PFSK-1 (cell line): ENCODE results near the gene TEX19.

Experiments used
- FOXP2 ChIP-seq: optimal IDR thresholded peaks from 2 replicates; pipeline ENCODE3; 2011; ENCODE audit warnings: borderline replicate concordance, control low read depth, inconsistent platforms; ENCODE audit not compliant: insufficient read depth; ENCODE audit errors: extremely low read length, extremely low read depth
- POLR2AphosphoS5 ChIP-seq: IDR thresholded peaks from 2 replicates; pipeline ENCODE4 v1.6.1; 2012; ENCODE audit warnings: low read depth, mild to moderate bottlenecking, control low read depth, low read length, moderate library complexity
- REST ChIP-seq, 2 experiments: IDR thresholded peaks; 2 replicates each; pipeline versions ENCODE4 v1.6.1 to v1.8.0; 2011 to 2012; ENCODE audit warnings: low read depth in 2 of 2, low read length in 2 of 2, control low read depth in 1 of 2, inconsistent platforms in 1 of 2, mild to moderate bottlenecking in 1 of 2, moderate library complexity in 1 of 2; ENCODE audit not compliant: insufficient read depth in 1 of 2
- SIN3A ChIP-seq: IDR thresholded peaks from 2 replicates; pipeline ENCODE4 v1.6.1; 2012; ENCODE audit warnings: mild to moderate bottlenecking, low read length, moderate library complexity, borderline replicate concordance; ENCODE audit not compliant: insufficient read depth
- TAF1 ChIP-seq: IDR thresholded peaks from 2 replicates; pipeline ENCODE4 v1.6.1; 2012; ENCODE audit warnings: low read length, control low read depth, borderline replicate concordance; ENCODE audit not compliant: insufficient read depth

The TEX19 gene

GRCh38 chr17:82361885-82362633 lies 3.0 kb downstream of the TEX19 start:
- TF ChIP-seq POLR2AphosphoS5 (no peak), FOXP2 (no peak), TAF1 (no peak), REST (IDR thresholded peaks at IDR 0.05; ENCODE audit: insufficient read depth in 1 of 2, low read depth in 2 of 2, low read length in 2 of 2) (no peak), SIN3A (no peak)

- TF ChIP-seq TAF1, result no peak
- TF ChIP-seq REST (IDR thresholded peaks at IDR 0.05; ENCODE audit: insufficient read depth in 1 of 2, low read depth in 2 of 2, low read length in 2 of 2), result no peak
- TF ChIP-seq SIN3A, result no peak
- no peak for TF ChIP-seq POLR2AphosphoS5
- TF ChIP-seq FOXP2, result no peak
Measured at GRCh38 chr17:82365606-82366295, 6.7 kb downstream of the TEX19 start.

DNA sequence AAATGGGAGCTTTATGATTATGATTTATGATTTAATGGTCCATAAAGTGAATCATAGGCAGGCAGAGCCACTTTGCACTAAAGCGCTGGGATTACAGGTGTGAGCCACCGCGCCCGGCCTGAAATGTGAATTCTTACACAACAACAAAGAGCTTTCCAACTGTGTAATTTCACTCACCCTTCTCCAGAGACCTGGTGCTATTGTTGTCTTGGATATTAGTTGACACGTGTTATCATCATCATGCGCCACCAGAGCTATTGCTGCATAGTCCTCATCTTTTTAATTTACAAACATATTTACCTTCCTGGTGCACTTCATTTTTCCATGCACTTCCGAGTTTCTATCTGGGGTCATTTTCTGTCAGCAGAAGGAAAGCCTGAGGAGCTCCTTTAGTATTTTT lies 7.7 kb downstream of the TEX19 start:
- TF ChIP-seq REST (IDR thresholded peaks at IDR 0.05; ENCODE audit: insufficient read depth in 1 of 2, low read depth in 2 of 2, low read length in 2 of 2) (no peak), TAF1 (no peak), POLR2AphosphoS5 (no peak), SIN3A (no peak), FOXP2 (no peak)

DNA sequence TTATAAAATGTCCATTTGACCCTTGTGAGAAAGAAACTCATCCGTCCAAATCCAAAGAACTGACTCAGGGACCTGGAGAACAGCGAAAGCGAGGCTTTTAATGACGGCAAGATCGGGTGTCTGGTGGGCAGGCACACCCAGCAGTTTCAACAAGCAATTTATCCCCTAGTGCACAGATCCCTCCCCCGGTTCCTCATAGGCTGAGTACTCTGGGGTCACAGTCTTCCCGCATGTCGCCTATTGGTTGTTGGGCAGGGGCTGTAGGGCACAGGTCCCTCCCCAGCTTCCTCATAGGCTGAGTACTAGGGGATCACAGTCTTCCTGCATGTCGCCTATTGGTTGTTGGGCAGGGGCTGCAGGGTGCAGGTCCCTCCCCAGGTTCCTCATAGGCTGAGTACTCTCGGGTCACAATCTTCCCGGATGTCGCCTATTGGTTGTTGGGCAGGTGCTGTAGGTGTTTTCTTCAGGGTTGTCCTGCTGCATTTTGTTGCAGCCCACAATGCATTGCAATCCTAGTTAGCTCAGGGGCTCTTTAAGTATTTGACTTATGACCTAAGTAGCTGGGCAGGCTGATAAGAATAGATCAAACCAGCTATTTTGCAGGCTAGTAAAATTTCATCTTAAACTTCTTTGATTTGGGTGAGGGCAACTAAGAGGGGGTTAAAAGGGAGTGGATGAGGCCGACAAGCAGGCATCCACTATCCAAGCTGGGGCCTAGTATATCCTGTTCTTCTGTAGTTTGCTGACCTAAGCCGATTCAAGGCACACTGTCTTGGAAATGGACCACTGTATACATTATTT lies 8.9 kb downstream of the TEX19 start:
- TF ChIP-seq TAF1 (no peak), SIN3A (no peak), POLR2AphosphoS5 (no peak), FOXP2 (no peak), REST (IDR thresholded peaks at IDR 0.05; ENCODE audit: insufficient read depth in 1 of 2, low read depth in 2 of 2, low read length in 2 of 2) (no peak)
